GM19351 (cell line): ENCODE measurements around the gene EHBP1L1.
A peak's percentile ranks its signal among the peaks of the same experiment; 100 is the strongest.
"Not testable (repeated sequence)": the region's sequence is repeated elsewhere in the genome, so short reads cannot be mapped to it uniquely, and the experiment has no call there.

Experiments
- ATAC-seq: cut with Tn5 transposase; IDR thresholded peaks from one replicate; pipeline ENCODE4 v1.9.1; 2021; ENCODE audit warnings: mild to moderate bottlenecking, moderate library complexity; ENCODE audit not compliant: unreplicated experiment

EHBP1L1 gene

DNA sequence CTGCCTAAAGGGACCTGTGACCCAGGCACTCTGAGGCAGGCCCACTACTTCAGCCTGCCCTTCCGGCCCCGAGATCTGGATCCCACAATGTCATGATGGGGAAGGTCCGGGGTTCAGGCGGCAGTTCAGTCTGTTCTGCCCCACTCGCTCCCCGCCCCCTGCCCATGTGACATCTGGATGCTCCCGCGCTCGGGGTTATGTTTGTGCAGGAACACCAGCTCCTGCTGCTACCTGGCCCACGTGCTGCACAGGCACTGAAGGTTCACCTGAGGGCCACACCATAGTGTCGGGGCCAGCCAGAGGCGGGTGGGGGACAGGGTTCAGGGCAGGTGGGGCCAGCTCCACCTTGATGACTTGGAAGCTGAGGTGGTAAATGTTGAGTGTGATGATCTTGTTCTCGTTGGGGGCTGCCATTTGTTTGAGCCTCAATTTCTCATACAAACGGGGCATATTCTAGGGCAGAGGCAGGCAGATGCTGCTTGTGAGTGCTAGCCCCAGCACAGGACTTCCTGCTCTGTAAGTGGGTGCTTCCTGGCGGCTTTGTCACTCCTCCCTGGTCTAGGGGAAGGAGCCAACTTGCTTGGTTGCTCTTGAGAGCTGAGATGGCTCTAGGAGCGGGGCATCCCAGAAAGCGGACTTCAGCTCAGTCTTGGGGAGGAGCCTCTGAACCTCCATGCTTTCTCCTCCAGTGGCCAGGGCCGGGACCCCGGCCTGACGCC, 57.7 kb downstream of the EHBP1L1 start:
- no peak for ATAC-seq

DNA sequence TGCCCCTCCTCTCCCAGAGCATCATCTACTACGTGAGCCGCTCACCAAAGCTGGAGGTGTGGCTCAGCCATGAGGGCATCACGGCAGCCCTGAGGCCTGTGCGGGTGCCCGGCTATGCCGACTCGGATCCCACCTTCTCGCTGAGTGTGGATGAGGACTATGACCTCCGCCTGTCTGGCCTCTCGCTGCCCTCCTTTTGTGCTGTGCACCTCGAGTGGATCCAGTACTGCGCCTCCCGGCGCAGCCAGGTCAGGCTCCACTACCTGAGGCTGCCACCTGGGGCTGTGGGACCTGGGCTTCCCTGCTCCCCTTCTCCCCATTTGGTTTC, 58.2 kb downstream of the EHBP1L1 start:
- no peak for ATAC-seq

DNA sequence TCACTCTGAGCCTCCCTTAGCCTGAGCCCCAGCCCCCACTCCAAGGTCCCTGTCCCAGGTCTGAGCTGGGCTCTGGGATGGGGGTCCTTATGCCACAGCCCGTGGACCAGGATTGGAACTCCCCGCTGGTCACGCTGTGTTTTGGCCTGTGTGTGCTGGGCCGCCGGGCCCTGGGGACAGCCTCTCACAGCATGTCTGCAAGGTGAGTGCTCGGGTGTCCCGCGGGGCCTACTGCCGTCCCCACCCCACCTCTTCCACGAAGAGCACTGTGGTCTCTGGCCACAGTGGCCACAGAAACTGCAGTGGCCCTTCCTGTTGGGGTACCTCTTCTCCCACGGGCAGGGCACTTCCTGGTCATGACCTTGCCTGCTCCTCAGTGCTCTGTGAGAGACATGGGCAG, 58.6 kb downstream of the EHBP1L1 start:
- no peak for ATAC-seq

DNA sequence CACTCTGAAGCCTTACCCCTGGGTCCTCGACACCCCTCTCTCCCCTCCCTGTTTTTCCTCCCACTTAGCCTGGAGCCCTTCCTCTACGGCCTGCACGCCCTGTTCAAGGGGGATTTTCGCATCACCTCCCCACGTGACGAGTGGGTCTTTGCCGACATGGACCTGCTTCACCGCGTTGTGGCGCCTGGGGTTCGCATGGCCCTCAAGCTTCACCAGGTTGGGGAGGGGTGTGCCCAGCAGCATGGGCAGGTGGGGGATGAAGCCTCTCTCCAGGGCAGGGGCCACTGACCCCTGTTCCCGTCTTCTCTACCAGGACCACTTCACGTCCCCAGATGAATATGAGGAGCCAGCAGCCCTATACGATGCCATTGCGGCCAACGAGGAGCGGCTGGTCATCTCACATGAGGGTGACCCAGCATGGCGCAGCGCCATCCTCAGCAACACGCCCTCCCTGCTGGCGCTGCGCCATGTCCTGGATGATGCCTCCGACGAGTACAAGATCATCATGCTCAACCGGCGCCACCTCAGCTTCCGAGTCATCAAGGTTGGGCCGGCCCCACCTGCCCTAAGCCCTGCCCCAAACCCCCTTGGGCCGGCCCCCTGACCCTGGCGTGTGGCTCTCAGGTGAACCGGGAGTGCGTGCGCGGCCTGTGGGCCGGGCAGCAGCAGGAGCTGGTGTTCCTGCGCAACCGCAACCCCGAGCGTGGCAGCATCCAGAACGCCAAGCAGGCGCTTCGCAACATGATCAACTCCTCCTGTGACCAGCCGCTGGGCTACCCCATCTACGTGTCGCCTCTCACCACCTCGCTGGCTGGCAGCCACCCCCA, 59.3 kb downstream of the EHBP1L1 start:
- ATAC-seq = no peak

GRCh38 chr11:65636108-65637031, 60.5 kb downstream of the EHBP1L1 start:
- no peak for ATAC-seq

DNA sequence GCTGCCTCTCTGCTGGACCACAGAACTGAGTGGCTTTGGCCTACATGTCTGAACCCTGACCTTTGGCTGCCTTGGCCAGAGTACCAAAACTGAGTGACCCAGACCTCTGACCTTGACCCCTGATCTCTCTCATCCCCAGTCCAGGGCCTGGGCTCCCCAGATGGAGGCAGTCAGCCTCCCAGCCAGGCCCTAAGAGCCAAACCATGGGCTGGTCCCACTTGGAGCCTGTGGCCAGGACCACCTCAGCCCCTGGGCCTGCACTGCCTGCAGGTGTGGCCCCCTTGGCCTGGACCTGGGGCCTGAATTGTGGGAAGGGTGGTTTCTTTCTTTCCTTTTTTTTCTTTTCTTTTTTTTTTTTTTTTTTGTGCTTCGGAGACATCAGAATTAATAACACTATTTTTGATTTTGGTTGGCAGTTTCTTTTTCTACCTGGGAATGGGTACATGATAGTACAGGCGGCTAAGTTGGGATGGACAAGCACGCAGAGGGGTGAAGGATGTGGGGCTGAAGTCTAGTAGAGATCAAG, 61.2 kb downstream of the EHBP1L1 start:
- ATAC-seq = no peak

DNA sequence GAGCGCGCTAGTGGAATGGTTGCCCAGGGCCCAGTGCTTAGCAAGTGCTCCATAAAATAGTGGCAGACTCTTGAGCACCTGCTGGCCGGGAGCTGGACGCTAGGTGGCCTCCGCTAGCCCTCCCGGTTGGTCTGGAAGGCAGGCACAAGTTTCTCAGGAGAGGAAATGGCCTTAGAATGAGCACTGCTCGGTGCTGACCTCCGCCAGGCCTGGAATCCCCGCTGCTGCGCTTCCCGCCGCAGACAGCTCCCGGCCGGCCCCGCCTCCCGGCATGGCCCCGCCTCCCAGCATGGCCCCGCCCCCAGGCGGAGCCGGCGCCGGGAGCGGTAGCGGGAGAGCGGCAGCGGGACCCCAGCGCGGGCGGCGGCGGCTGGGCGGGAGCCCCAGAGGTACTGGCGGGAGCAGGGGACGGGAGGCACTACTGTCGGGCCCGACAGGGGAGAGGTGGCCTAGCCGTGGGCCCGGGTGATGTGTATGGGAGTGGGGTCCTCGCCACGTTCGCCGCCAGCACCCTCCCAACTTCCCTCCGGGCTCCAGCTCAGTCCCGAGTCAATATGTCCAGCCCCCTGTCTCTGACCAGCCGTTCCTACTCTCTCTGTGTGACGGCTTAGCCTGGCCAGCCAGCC, 62.1 kb downstream of the EHBP1L1 start, which contains the start of gene SIPA1:
Gene SIPA1, plus strand, starts transcription at position 308 of the 626 bp plus-strand sequence. CDS start 2,821 bp downstream, outside the sequence.
- peak; percentile 34 for ATAC-seq

GRCh38 chr11:65639228-65639597, 63.4 kb downstream of the EHBP1L1 start:
- not testable (repeated sequence) for ATAC-seq

DNA sequence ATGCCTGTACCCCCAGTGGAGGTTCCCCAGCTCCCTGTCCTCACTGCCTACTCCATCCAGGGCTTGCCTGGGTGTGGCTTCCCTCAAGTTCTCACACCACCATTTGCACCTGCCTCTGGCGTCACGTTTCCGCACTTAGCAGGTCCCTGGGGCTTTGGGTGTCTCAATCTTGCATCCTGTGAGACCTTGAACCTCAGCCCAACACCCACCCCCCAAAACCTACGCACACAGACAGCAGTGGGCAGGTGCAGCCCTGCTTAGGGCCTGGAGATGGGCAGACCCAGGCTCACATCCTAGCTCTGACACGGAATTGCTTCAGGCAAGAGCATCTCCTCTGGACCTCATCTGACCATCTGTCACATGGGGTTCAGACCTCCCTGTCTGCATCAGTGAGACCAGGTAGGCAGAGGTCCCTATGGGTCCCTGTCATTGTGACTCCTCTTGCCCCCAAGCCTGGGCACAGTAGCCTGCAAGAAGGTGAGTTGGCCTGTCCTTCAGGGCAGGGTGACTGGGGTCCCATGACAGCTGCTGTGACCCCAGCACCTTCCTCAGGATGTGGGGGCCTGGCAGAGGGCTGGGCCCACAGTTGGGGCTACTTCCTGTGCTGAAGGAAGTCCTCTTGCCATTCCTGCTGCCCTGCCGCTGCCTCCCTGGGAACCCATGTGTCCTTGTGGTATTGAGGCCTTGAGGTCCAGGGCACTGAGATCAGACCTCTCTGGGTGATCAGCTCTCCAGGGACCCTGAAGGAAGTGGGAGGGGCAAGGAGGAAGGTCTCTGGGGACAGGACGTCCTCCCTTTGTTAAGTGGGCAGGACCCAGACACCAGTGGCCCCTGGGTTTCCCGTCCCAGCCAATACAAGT, 64.0 kb downstream of the EHBP1L1 start:
- ATAC-seq = peak; percentile 53

DNA sequence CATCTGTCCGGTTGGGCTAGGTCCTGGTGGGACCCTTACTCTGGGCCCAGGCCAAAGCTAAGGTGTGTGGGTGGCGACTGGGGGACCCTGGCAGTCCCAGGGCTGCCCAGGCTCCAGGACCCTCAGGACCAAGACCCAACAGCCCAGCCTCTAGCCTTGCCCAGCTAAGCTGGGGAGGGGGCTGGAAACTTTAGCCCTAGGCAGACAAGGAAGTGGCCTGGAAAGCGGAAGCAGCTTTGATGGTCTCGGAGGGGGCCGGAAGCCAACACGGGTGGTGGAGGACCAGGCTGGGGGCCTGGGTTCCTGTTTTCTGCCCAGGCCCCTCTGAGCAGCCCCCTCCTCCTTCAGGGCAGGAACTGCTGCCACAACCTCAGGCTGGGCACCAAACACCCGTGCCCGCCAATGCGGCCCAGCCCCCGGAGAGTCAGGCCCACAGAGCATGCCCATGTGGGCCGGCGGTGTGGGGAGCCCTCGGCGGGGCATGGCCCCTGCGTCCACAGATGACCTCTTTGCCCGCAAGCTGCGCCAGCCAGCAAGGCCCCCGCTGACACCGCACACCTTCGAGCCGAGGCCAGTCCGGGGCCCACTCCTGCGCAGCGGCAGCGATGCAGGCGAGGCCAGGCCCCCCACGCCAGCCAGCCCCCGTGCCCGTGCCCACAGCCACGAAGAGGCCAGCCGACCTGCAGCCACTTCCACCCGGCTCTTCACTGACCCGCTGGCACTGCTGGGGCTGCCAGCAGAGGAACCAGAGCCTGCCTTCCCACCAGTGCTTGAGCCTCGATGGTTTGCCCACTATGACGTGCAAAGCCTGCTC, 64.8 kb downstream of the EHBP1L1 start:
- no peak for ATAC-seq

DNA sequence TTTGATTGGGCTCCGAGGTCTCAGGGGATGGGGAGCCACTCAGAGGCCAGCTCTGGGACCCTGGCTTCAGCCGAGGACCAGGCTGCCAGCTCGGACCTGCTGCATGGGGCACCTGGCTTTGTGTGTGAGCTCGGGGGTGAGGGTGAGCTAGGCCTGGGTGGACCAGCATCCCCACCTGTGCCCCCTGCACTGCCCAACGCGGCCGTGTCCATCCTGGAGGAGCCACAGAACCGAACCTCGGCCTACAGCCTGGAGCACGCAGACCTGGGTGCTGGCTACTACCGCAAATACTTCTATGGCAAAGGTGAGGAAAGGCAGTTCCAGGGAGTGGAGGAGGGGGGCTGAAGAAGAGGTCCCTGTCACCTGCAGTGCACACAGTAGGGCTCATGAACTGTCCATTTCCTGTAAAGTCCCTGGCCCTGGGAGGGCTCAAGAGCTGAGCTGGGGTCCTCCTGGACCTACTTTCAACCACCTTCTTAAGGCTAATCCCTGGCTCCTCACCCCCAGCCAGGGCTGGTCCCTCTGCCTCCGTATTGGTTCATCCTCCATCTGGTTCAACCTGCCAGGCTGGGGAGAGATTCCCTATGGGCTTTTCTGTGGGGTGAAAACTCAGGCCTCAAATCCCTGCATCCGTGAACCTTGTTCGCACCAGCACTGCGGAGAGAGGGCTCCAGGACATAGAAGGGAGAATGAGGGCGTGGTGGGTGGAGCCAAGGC, 65.6 kb downstream of the EHBP1L1 start:
- ATAC-seq = no peak
